Neural progenitor cell (in vitro differentiated cells): ENCODE data around the gene REV3L.

Experiments used
- CTCF ChIP-seq: fragments of 200-600 bp; sonication (generic); IDR thresholded peaks from 2 replicates; pipeline ENCODE4 v1.5.1; 2017; ENCODE audit warnings: antibody characterized with exemption, mild to moderate bottlenecking
- EZH2 ChIP-seq: fragments of 200-600 bp; sonication (generic); IDR thresholded peaks from 2 replicates; pipeline ENCODE4 v1.6.1; 2017; ENCODE audit warnings: antibody characterized with exemption, mild to moderate bottlenecking, moderate library complexity
- EZH2phosphoT487 ChIP-seq: fragments of 200-600 bp; sonication (generic); IDR thresholded peaks from 2 replicates; pipeline ENCODE4 v1.6.1; 2017; ENCODE audit warnings: antibody characterized with exemption

GRCh38 chr6:111450087-111450486 lies 32.9 kb downstream of the REV3L start:
- TF ChIP-seq CTCF (no peak), EZH2phosphoT487 (no peak), EZH2 (no peak)
